ENCODE data around the gene PRKG1. TPM values are rescaled to one million over a fixed set of nuclear protein-coding genes. Genes with fewer than 3 reads are reported as not detected.
"Not testable (repeated sequence)": the region's sequence is repeated elsewhere in the genome, so short reads cannot be mapped to it uniquely, and the experiment has no call there.

The PRKG1 gene
- total RNA-seq, 5 donors from 2014 or later (not counting 1 experiment from before 2014, with no cell fraction given): 0.03 to 0.26 (median 0.19) TPM; not detected in 1

- no peak for ATAC-seq (replicated peaks in 1 of 4)
- WGBS (ENCODE audit: insufficient coverage): 27% methylated on average over 2 of the region's 6 CpGs
- Histone ChIP-seq H3K9me3 (no peaks in the 10 kb centered on the region), H3K36me3 (ENCODE audit: control insufficient read depth in 2 of 2, extremely low read depth in 1 of 2, insufficient read depth in 1 of 2, low read length in 1 of 2) (no peaks in the 10 kb centered on the region), H3K4me1 (ENCODE audit: control insufficient read depth in 1 of 2, extremely low read depth in 1 of 2, insufficient read depth in 2 of 2, low read length in 2 of 2) (no peaks in the 10 kb centered on the region), H3K27ac (ENCODE audit: low read length) (no peak overlapping the region), H3K4me3 (ENCODE audit: control insufficient read depth in 1 of 2, extremely low read depth in 1 of 2, low read length in 1 of 2) (no peak overlapping the region), H3K27me3 (replicated peaks in 1 of 2; ENCODE audit: control insufficient read depth in 2 of 2, extremely low read depth in 1 of 2, insufficient read depth in 2 of 2, low read length in 1 of 2) (no peaks in the 10 kb centered on the region)
- Mint-ChIP-seq H3K27ac (no peak overlapping the region), H3K9me3 (no peaks in the 10 kb centered on the region), H3K4me3 (no peak overlapping the region), H3K27me3 (no peaks in the 10 kb centered on the region), H3K36me3 (no peaks in the 10 kb centered on the region), H3K4me1 (no peaks in the 10 kb centered on the region)
- CTCF ChIA-PET: no interaction called here
- no peak for DNase-seq
- POLR2A ChIA-PET: no interaction called here
Observed at GRCh38 chr10:52030051-52030790, 955.9 kb downstream of the PRKG1 start.

- H3K4me3 Mint-ChIP-seq: no peak overlapping the region
- DNase-seq (no peak), ATAC-seq (replicated peaks in 1 of 4) (no peak)
- no peaks in the 10 kb centered on the region for H3K36me3 Mint-ChIP-seq
- no peaks in the 10 kb centered on the region for H3K9me3 Mint-ChIP-seq
- ChIA-PET POLR2A (no interaction called here), CTCF (no interaction called here)
- H3K27me3 Mint-ChIP-seq: no peaks in the 10 kb centered on the region
- Histone ChIP-seq H3K4me1 (ENCODE audit: control insufficient read depth in 1 of 2, extremely low read depth in 1 of 2, insufficient read depth in 2 of 2, low read length in 2 of 2) (no peaks in the 10 kb centered on the region), H3K36me3 (ENCODE audit: control insufficient read depth in 2 of 2, extremely low read depth in 1 of 2, insufficient read depth in 1 of 2, low read length in 1 of 2) (no peaks in the 10 kb centered on the region), H3K27ac (ENCODE audit: low read length) (no peak overlapping the region), H3K4me3 (ENCODE audit: control insufficient read depth in 1 of 2, extremely low read depth in 1 of 2, low read length in 1 of 2) (no peak overlapping the region), H3K27me3 (replicated peaks in 1 of 2; ENCODE audit: control insufficient read depth in 2 of 2, extremely low read depth in 1 of 2, insufficient read depth in 2 of 2, low read length in 1 of 2) (no peaks in the 10 kb centered on the region), H3K9me3 (no peaks in the 10 kb centered on the region)
- no CpG with 5 or more reads among the region's 1 CpG for WGBS (ENCODE audit: insufficient coverage)
- H3K27ac Mint-ChIP-seq: no peak overlapping the region
- no peaks in the 10 kb centered on the region for H3K4me1 Mint-ChIP-seq
Observed at GRCh38 chr10:52030975-52031374, 956.7 kb downstream of the PRKG1 start.

GRCh38 chr10:52031771-52032170, 957.5 kb downstream of the PRKG1 start:
- no peaks in the 10 kb centered on the region for H3K9me3 Mint-ChIP-seq
- DNase-seq (no peak), ATAC-seq (replicated peaks in 1 of 4) (no peak)
- no peak overlapping the region for H3K27ac Mint-ChIP-seq
- no peak overlapping the region for H3K4me3 ChIP-seq (ENCODE audit: control insufficient read depth in 1 of 2, extremely low read depth in 1 of 2, low read length in 1 of 2)
- ChIA-PET POLR2A (no interaction called here), CTCF (interaction anchor here in 1 of 2 donors (0.6 kb wide), 1 partner anchor 9 kb away, joined by 3 read pairs; no protein-coding TSS in a partner anchor)
- H3K4me1 Mint-ChIP-seq: no peaks in the 10 kb centered on the region
- H3K4me1 ChIP-seq (ENCODE audit: control insufficient read depth in 1 of 2, extremely low read depth in 1 of 2, insufficient read depth in 2 of 2, low read length in 2 of 2): no peaks in the 10 kb centered on the region
- no peak overlapping the region for H3K27ac ChIP-seq (ENCODE audit: low read length)
- no peaks in the 10 kb centered on the region for H3K9me3 ChIP-seq
- no peaks in the 10 kb centered on the region for H3K27me3 Mint-ChIP-seq
- H3K36me3 ChIP-seq (ENCODE audit: control insufficient read depth in 2 of 2, extremely low read depth in 1 of 2, insufficient read depth in 1 of 2, low read length in 1 of 2): no peaks in the 10 kb centered on the region
- no peaks in the 10 kb centered on the region for H3K27me3 ChIP-seq (replicated peaks in 1 of 2; ENCODE audit: control insufficient read depth in 2 of 2, extremely low read depth in 1 of 2, insufficient read depth in 2 of 2, low read length in 1 of 2)
- no peak overlapping the region for H3K4me3 Mint-ChIP-seq
- H3K36me3 Mint-ChIP-seq: no peaks in the 10 kb centered on the region

- ATAC-seq (replicated peaks in 1 of 4) (no peak), DNase-seq (no peak)
- ChIA-PET CTCF (no interaction called here), POLR2A (no interaction called here)
- H3K27me3 Mint-ChIP-seq: no peaks in the 10 kb centered on the region
- Histone ChIP-seq H3K27ac (ENCODE audit: low read length) (no peak overlapping the region), H3K36me3 (ENCODE audit: control insufficient read depth in 2 of 2, extremely low read depth in 1 of 2, insufficient read depth in 1 of 2, low read length in 1 of 2) (no peaks in the 10 kb centered on the region), H3K4me1 (ENCODE audit: control insufficient read depth in 1 of 2, extremely low read depth in 1 of 2, insufficient read depth in 2 of 2, low read length in 2 of 2) (no peaks in the 10 kb centered on the region), H3K4me3 (ENCODE audit: control insufficient read depth in 1 of 2, extremely low read depth in 1 of 2, low read length in 1 of 2) (no peak overlapping the region), H3K27me3 (replicated peaks in 1 of 2; ENCODE audit: control insufficient read depth in 2 of 2, extremely low read depth in 1 of 2, insufficient read depth in 2 of 2, low read length in 1 of 2) (no peaks in the 10 kb centered on the region), H3K9me3 (no peaks in the 10 kb centered on the region)
- no peak overlapping the region for H3K27ac Mint-ChIP-seq
- no peaks in the 10 kb centered on the region for H3K36me3 Mint-ChIP-seq
- WGBS (ENCODE audit: insufficient coverage): 63% methylated on average over 2 of the region's 6 CpGs
- no peak overlapping the region for H3K4me3 Mint-ChIP-seq
- H3K9me3 Mint-ChIP-seq: no peaks in the 10 kb centered on the region
- H3K4me1 Mint-ChIP-seq: no peaks in the 10 kb centered on the region
Observed at GRCh38 chr10:52032681-52033629, 958.7 kb downstream of the PRKG1 start.

GRCh38 chr10:52039002-52039793, 964.9 kb downstream of the PRKG1 start:
- H3K27me3 Mint-ChIP-seq; H3K4me3 Mint-ChIP-seq; H3K9me3 Mint-ChIP-seq; H3K27ac Mint-ChIP-seq; POLR2A ChIA-PET; DNase-seq; H3K27me3 ChIP-seq (replicated peaks in 1 of 2; ENCODE audit: control insufficient read depth in 2 of 2, extremely low read depth in 1 of 2, insufficient read depth in 2 of 2, low read length in 1 of 2); H3K4me1 Mint-ChIP-seq; CTCF ChIA-PET; H3K36me3 ChIP-seq (ENCODE audit: control insufficient read depth in 2 of 2, extremely low read depth in 1 of 2, insufficient read depth in 1 of 2, low read length in 1 of 2); H3K27ac ChIP-seq (ENCODE audit: low read length); H3K9me3 ChIP-seq; H3K36me3 Mint-ChIP-seq; H3K4me3 ChIP-seq (ENCODE audit: control insufficient read depth in 1 of 2, extremely low read depth in 1 of 2, low read length in 1 of 2); ATAC-seq (replicated peaks in 1 of 4); H3K4me1 ChIP-seq (ENCODE audit: control insufficient read depth in 1 of 2, extremely low read depth in 1 of 2, insufficient read depth in 2 of 2, low read length in 2 of 2): not testable (repeated sequence)
- WGBS (ENCODE audit: insufficient coverage): 72% methylated on average over 3 of the region's 15 CpGs

- H3K27me3 ChIP-seq (replicated peaks in 1 of 2; ENCODE audit: control insufficient read depth in 2 of 2, extremely low read depth in 1 of 2, insufficient read depth in 2 of 2, low read length in 1 of 2): no peaks in the 10 kb centered on the region
- H3K27ac Mint-ChIP-seq: no peak overlapping the region
- no peak overlapping the region for H3K27ac ChIP-seq (ENCODE audit: low read length)
- no peaks in the 10 kb centered on the region for H3K36me3 Mint-ChIP-seq
- H3K9me3 Mint-ChIP-seq: no peaks in the 10 kb centered on the region
- H3K27me3 Mint-ChIP-seq: no peaks in the 10 kb centered on the region
- H3K36me3 ChIP-seq (ENCODE audit: control insufficient read depth in 2 of 2, extremely low read depth in 1 of 2, insufficient read depth in 1 of 2, low read length in 1 of 2): no peaks in the 10 kb centered on the region
- no CpG with 5 or more reads among the region's 2 CpGs for WGBS (ENCODE audit: insufficient coverage)
- POLR2A ChIA-PET: no interaction called here
- no peaks in the 10 kb centered on the region for H3K4me1 Mint-ChIP-seq
- no peak for ATAC-seq (replicated peaks in 1 of 4)
- no peak for DNase-seq
- CTCF ChIA-PET: interaction anchor here in 1 of 2 donors (0.6 kb wide), 1 partner anchor 8 kb away, joined by 3 read pairs; no protein-coding TSS in a partner anchor
- H3K4me3 ChIP-seq (ENCODE audit: control insufficient read depth in 1 of 2, extremely low read depth in 1 of 2, low read length in 1 of 2): no peak overlapping the region
- H3K4me1 ChIP-seq (ENCODE audit: control insufficient read depth in 1 of 2, extremely low read depth in 1 of 2, insufficient read depth in 2 of 2, low read length in 2 of 2): no peaks in the 10 kb centered on the region
- H3K9me3 ChIP-seq: no peaks in the 10 kb centered on the region
- no peak overlapping the region for H3K4me3 Mint-ChIP-seq
Observed at GRCh38 chr10:52040486-52040885, 966.2 kb downstream of the PRKG1 start.
